Kidney glomerular epithelial cell (primary cell): ENCODE measurements around the gene TBC1D2B.
A peak's percentile ranks its signal among the peaks of the same experiment; 100 is the strongest.
"Not testable (repeated sequence)": the region's sequence is repeated elsewhere in the genome, so short reads cannot be mapped to it uniquely, and the experiment has no call there.

ENCODE experiments used
- DNase-seq: peaks from one replicate; lab custom pipeline; 2025; lab: John Stamatoyannopoulos, UW

Gene TBC1D2B

DNA sequence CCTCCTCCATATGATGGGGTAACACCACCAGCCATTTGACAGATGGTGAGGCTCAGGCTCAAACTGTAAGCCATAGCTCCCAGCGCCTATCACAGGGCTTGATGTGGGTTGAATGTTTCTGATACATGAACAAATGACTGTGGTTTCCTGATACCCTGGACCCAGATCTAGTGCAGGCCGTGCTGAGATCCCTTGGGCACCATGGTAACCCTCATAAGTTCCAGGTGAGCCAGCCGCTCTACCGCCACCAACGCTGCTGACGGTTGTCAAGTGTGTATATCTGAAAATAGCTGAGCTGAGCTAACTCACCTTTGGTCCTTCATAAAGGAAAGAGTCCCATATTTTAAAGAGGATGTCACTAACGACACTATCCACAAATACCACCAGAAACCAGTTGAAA lies 74.5 kb downstream of the TBC1D2B start:
- DNase-seq: no peak

DNA sequence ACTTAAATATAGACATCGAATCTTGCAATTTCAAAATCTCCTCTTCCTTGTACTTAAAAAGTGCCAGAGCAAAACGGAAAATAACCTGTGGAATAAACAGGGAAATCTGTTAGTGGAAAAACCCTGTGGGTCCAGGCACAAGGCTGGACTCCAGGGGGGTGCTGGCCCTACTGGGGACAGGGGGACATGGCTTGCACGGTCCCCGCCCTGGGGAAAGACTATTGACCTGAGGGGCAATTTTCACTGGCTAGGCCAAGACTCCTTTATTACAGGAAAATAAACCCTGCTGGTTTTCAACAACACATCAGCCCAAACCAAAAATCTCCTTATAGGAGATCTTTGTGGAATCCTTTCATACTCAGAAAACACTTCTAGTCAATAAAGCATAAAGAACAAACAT lies 75.9 kb downstream of the TBC1D2B start:
- no peak for DNase-seq

DNA sequence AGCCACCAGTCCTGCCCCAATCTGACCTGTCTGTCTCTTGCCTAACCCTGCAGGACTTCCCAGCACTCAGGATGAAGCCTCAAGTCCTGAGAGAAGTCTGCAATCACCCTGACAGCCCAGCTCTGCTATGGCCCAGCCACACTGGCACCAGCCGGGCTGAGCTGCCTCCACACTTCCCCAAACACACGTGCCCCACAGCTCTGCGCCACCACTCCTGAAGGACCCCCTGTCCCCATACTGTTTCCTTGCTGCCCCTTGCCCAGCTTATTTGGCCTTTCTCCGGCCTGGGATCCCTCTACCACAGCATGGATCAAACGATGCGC lies 76.6 kb downstream of the TBC1D2B start:
- DNase-seq: no peak

DNA sequence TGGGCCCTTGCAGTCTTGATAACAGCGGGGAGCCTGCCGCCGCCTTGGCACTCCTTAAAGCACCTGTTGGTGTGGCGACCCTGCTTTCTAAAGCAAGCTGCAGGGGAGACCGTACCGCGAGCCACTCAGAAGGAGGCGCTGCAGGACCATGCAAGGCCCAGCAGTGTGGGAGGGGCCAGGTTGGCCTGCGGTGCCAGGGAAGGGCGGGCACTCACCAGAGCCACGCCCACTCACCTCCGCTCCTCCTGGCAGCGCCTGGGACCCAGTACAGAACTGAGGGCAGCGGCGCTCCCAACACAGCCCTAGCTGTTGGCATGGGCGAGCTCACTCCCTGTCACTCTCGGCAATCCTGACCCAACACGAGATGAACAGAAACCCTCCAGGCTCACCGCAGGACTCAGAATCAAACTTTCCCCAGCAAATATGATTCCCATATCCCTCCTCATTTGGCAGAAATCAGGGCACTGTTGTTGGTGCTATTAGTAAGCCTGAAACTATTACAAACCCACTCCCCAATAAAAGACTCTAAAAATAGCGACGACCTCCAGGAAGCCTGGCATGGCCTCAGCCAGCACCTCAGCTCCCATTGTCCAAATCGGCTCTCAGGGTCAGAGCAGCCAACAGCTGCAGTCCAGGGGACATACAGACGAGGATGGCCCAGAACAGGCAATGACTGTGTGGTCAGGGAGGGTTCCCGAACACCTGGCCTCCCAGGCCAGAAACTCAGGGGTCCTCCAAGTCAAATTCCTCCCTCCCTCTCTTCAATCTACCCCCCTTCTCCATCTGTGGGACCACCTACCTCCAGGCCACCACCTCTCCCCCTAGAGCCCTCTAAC lies 77.2 kb downstream of the TBC1D2B start:
- peak; percentile 38 for DNase-seq

DNA sequence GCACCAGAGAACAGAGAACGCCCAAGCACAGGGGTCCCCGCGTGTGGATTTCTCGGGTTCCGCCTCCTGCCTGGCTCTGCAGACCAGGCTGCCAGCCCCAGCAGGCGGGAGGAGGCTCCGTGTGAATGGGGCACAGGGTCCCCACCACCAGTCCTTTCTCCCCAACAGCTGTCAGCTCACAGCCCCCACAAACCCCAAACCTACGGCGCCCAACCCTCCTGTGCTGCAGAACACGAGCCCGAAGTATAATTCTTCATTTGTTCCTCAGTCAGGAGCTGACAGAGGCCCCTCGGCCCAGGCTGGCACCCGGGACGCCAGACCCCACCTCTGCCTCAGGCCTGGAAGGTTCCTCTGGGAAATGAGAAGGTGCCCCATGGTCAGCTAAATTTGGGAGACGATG lies 78.0 kb downstream of the TBC1D2B start:
- no peak for DNase-seq

DNA sequence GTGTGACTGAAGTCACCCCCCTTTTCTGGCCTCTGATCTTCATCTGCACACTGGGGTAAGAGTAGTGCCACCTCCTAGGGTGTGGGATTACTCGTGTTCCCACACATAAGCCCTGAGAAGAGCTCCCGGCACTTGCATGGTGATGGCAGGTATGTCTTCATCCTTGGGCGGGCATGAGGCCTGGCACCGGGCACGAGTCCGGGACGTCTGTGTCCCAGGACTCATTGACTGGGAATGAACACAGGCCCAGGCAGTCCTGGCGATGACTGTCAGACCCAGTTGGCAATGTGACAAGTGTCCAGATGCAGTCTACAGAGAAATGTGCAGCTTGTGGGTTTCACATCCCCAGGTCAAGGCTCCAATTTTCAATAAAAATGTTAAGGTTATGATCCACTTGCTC lies 78.9 kb downstream of the TBC1D2B start:
- no peak for DNase-seq

DNA sequence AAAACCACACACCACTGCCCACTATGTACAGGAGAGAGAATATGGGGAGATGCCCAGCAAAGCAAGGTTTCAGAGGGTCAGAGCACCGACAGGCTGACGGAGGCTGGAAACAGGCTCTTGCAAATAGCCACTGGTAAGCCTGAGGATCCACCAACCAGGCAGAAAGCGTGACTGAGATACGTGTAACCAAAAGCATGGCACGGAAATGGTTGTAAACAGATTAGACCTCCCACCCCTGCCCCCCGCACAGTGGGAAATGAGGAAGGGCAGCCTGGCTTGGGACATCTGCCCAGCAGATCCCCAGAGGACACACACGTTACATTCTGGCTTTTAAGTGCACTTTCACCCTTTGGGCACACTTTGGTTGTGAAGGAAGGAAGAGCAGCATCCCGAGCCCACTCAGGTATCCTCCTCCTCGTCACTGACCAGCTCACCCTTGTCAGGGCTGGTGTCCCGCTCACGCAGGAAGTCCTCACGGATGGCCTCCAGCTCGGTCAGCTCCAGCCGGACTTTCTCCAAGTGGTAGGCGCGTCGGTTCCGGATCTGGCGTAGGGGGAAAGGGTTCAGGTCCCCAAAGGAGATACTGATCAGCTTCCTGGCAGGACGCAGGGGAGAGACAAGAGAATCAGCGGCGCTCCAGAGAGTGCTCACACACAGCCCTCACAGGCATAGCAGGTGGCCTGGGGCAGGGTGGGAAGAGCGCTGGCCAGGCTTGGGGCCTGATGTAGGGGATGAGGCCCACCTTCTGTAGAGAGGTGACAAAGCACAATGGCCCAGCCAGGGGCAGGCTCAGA lies 79.6 kb downstream of the TBC1D2B start:
- not testable (repeated sequence) for DNase-seq

DNA sequence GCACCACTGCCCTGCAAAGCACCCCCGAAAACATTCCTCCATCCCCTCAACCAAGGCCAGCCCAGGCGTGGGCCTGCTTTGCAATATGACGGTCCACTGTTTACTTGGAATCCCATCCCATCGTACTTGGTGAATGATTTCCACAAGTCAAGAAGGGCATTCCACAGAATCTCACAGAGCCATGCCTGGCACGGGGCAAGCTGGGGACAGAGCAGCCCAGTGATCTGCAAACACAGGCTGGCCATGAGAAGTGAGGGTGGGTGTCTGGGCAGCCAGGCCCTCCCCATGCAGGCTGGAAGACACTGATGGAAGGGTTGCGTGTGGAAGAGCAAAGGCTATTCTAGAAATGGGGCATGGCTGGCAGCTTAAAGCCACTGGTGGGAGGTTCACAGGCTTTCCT lies 80.3 kb downstream of the TBC1D2B start:
- not testable (repeated sequence) for DNase-seq

DNA sequence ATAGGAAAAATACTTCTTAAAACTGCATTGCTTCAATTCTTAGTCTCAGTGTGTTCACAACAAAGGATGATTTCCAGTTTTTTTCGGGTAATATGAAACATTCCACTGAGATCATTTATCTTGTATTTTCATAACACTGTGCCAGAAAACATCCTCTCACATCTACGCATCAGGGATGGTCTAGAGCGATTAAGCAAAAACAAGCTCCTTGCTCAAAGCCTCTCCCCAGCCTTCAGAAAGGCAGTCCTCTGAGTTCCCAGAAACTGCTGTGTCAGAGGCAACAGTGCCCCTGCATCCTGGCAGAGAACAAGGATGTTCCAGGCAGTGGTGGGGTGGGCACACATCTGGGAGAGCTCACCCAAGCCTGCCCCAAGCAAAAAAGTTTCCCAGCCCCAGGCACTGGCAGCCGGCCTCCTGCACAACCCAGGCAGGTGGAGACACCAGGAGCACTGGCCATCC lies 80.8 kb downstream of the TBC1D2B start:
- DNase-seq: not testable (repeated sequence)

DNA sequence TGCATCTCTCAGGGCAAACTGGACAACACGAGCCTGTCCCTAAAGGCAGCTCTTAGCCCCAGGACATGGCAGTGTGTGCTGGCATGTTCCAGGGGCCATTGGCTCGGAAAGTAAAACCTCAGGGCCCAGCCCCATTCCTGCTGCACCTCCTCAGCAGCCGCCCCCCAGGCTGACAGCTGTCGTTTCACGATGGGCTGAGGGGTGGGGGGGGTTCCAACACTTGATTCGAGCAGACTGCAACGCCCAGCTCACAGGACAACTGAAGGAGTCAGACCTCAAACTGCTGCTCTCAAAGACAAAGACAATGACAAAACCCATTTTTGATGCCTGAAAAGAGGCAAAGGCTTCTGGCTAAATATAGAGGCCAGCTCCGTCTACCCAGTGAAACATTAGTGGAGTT lies 81.3 kb downstream of the TBC1D2B start:
- DNase-seq: not testable (repeated sequence)

DNA sequence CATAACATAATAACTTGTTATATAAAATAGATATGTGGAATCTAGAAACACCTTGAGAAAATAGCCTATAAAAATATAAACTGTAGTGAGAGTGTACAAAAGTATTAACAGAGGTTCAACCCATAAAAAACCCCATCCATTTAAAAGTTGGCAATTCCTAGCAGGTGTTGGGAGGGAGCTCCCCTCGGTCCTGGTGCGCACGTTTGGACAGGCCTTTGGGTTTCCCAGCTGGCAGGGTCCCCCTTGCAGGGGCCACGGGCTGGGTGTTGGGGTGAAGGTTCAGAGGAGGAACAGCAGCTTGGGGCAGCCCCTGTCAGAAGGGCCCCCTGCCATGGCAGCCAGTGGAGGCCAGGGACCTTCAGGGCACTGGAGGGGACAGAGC lies 82.0 kb downstream of the TBC1D2B start:
- not testable (repeated sequence) for DNase-seq

DNA sequence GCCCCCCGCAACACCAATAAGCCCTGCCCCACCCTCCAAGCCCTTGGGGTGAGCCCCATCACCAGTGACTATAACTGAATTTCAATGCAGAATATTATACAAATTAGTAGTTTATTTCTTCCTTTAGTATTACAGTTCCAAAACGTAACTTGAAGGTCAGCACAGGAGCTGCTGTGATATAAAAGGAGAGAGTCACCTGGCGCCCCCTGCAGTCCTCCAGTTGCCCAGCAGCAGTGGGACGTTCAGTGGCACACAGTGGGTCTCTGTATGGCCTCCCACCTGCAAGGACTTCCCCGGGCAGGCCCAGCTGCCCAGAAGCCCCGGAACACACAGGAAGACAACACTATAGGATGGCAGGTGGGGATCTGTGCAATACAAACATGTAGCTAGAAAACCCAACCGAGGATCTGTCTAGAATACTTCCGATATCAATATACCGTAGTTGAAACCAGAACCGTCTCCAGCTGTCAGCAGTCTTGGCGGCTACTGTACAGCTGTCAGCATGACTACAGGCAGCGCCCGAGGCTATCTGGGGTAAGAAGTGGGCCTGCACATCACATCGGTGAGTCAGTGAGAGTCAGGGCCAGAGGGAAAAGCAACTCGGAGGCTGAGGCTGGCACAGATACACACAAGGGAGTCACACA lies 82.5 kb downstream of the TBC1D2B start:
- DNase-seq: not testable (repeated sequence)

DNA sequence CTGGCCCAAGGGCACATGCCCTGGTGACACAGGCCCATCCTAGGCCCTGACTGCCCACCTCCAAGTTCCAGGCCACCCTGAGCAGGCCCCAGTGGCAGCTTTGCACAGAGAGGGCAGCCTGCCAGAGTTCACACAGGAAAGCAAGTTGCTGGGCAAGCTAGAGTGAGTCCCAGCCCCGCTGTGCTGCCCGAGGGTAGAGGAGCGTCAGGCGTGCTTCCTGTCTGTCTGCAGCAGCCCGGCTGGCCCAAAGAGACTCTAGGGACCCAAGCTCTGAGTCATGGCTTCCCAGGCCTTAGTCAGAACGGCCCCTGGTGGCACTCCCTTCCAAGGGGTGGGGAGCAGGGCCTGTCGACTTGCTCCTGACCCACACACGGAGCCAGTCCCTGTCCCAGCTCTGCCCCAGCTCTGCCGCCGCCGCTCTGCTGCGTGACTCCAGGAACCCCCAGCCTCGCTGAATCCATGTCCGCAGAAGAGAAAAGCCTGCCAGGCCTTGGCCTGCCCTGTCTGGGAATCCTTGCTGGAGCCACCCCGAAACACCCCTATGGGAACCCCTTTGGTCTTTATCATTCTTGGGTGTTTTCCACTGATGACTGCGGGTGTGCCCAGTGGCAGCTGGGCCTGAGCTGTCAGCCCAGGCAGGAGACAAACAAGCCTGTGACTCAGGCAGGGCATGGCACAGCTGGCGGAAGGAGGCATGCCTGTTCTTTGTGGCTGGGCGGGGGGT lies 83.4 kb downstream of the TBC1D2B start:
- peak; percentile 89 for DNase-seq

DNA sequence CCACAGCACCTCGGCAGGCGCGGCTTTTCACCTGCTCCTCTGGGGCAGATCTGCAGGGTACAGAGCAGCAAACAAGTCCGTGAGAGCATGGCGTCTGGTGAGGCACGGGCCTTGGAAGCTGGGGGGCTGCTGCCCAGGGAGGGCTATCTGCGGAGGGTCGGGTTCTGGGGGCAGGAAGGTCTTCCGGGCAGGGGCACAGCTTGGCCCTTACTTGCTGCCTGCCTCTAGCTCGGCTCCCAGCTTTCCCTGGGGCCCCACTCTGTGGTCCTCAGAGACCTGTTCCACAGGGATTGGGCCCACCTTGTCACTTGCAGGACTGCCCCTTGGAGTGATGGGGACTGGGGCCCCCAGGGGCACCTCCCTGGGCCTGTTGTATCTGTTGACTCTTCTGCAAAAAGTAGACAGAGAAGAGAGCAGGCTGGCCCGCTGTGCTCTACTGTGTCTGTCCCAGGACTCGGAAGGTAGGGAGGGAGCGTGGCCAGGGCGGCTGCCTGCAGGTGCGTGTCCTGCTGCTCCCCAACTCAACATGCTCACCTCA lies 84.1 kb downstream of the TBC1D2B start:
- no peak for DNase-seq

DNA sequence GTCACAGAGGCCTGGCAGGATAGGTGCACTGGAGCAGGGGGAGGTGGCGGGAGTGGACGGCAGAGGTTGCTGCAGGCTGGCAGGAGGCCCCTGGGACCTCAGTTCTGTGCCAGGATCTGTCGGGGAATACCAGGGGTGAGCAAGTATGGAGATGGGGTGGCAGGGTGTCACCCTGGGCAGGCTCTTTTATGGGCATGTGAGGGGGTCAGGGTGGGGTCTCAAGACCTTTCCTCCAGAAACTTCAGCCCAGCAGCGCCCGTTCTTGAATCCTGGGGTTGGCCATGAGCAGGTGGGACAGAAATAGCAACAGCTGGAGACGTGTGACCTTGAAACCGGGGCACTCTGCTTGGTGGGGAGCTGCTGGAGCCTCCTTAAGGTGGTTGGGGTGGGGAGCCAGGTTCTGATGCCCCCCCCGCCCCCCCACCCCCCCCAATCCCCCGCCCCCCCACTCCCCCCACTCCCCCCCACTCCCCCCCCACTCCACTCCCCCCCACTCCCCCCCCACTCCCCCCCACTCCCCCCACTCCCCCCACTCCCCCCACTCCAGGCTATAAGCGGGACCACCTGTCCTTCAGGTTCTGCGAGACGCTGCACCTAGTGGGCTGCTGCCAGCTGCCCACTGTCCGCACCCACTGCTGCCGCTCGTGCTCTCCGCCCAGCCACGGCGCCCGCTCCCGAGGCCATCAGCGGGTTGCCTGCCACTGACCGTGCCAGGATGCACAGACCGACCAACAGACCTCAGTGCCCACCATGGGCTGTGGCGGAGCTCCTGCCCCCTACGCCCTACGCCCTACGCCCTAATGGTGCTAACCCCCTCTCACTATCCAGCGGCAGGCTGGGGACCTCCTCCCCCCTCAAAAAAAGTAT lies 84.9 kb downstream of the TBC1D2B start:
- no peak for DNase-seq

DNA sequence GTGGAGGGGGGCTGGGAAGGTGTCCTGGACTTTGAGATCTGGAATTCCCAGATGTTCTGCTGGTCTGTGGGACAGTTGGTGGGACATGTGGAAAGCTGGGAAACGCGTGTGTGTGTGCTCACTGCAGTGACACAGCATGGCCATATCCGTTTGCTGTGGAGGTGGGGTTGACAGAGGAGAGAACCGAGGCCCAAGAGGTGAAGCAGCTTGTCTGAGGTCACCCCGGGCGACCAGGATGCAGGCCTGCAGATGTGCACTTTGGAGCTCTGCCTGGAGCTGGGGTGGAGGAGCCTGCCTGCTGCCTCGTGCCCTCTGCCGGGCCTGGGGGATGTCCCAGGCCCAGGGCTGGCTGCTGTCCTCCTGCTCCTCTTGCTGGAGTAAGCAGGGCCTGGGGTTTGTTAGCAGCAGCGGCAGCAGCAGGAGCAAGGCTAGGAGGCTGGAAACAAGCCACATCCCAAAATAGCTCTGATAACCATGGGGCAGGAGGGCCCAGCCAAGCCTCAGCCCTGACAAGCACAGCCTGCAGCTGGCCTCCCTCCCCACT lies 85.8 kb downstream of the TBC1D2B start:
- DNase-seq: not testable (repeated sequence)

DNA sequence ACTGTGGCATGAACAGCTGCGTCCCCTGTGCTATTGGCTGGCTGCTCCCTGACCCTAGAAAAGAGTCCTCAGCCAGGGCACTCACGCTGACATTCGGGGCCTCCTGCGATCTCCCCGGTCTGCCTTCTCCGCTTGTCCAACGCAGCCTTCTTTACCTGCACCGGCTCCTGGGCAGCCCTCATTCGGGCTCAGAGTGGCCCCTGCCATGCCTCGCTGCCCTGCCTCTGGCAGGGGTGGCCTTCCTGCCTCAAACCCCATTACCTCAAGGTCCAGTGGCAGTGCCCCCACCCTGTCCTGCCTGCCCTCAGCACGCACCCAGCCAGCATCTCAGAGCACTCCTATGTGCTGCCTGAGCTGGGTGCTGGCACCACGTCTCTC lies 86.5 kb downstream of the TBC1D2B start:
- DNase-seq: no peak

DNA sequence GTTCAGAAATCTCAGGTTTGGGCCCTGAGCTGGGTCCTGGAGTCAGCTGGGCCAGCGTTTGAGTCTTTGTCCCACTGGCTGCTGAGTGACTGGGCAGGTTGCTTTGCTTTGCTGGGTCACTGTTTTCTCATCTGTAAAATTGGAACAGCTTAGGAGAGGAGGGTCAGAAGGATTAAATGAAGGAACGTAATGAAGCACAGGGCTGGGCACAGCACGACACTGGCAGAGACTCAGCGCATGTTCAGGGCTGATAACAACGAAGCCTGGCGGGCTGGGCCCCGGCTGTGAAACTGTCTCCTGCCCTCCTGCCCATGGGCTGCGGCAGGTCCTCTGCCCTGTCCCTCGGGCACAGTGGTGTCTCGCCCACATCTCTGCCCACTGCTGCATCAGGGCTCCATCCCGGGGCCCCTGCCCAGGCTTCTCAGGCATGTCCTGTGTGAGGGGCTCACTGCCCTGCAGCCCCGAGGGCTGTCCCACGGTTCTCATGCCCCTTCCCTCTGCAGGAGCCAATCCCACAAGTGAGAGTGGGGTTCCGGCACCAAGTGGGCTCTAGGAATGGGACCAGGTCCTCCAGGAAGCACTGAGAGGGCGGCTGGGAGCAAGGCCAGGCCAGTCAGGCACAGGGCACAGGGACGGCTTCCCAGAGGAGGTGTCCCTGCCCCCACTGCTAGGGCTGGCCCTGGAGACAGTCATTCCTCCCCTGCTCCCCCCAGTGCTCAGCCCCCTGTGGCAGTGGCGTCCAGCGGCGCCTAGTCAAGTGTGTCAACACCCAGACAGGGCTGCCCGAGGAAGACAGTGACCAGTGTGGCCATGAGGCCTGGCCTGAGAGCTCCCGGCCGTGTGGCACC lies 88.0 kb downstream of the TBC1D2B start:
- no peak for DNase-seq
